ENCODE data around the gene TMEM37.

DNA sequence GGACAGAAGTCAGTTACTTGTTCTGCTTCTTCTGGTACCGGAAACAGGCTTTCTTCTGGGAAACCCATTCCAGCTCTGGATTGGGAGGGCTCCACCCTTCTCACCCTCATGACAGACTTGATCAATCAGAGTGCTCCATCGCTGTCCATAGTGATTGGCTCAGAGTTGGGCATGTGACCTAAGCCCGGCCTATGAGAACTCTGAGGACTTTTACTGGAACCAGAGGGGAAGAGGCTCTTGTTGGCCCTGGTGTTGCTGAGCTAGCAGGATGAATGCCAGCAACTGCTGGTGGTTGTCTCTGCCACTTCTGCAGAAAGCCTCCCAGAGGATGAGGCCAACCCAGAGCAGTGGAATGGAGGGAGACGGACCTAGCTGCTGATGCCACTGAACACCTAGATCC, 33.3 kb downstream of the TMEM37 start:
- no peak for TF ChIP-seq SP1 (IDR thresholded peaks at IDR 0.05; ENCODE audit: low read depth)
- TF ChIP-seq, protein P1, sequence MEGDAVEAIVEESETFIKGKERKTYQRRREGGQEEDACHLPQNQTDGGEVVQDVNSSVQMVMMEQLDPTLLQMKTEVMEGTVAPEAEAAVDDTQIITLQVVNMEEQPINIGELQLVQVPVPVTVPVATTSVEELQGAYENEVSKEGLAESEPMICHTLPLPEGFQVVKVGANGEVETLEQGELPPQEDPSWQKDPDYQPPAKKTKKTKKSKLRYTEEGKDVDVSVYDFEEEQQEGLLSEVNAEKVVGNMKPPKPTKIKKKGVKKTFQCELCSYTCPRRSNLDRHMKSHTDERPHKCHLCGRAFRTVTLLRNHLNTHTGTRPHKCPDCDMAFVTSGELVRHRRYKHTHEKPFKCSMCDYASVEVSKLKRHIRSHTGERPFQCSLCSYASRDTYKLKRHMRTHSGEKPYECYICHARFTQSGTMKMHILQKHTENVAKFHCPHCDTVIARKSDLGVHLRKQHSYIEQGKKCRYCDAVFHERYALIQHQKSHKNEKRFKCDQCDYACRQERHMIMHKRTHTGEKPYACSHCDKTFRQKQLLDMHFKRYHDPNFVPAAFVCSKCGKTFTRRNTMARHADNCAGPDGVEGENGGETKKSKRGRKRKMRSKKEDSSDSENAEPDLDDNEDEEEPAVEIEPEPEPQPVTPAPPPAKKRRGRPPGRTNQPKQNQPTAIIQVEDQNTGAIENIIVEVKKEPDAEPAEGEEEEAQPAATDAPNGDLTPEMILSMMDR (IDR thresholded peaks at IDR 0.05 in 2 of 3, conservative IDR thresholded peaks at IDR 0.05 in 1 of 3; ENCODE audit: borderline replicate concordance in 1 of 3, insufficient read depth in 1 of 3, low read depth in 2 of 3, low read length in 2 of 3) = no peak
- no peak for TF ChIP-seq POLR2AphosphoS5 (IDR thresholded peaks at IDR 0.05; ENCODE audit: low read depth, low read length)
- no peak for TF ChIP-seq ZNF274 (IDR thresholded peaks at IDR 0.05; ENCODE audit: low read depth, low read length)
- TF ChIP-seq ZFX (IDR thresholded peaks at IDR 0.05) = no peak
- TF ChIP-seq JUND (IDR thresholded peaks at IDR 0.05) = no peak
- no peak for TF ChIP-seq EZH2phosphoT487 (IDR thresholded peaks at IDR 0.05; ENCODE audit: borderline replicate concordance)
- no peak for TF ChIP-seq EZH2 (IDR thresholded peaks at IDR 0.05)
- TF ChIP-seq, protein P2, sequence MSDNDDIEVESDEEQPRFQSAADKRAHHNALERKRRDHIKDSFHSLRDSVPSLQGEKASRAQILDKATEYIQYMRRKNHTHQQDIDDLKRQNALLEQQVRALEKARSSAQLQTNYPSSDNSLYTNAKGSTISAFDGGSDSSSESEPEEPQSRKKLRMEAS (IDR thresholded peaks at IDR 0.05) = no peak
- TF ChIP-seq POLR2A (IDR thresholded peaks at IDR 0.05; ENCODE audit: borderline replicate concordance, extremely low read depth, insufficient read depth, insufficient read length) = no peak

Measured in HCT116 (cell line).